Keratinocyte (primary cell): Measurements from ENCODE around the gene METTL22. TPM values are rescaled to one million over a fixed set of nuclear protein-coding genes. Genes with fewer than 3 reads are reported as not detected.

Experiments used
- DNase-seq: peaks from one replicate; pipeline ENCODE4 v3.0.0-alpha.2; 2011; ENCODE audit warnings: low read depth, missing footprints, low spot score
- FAIRE-seq: peaks from 2 replicates; lab custom pipeline; 2011; peaks lifted over from hg19 to GRCh38; lab: Jason Lieb, UNC
- H2AFZ ChIP-seq: 2 replicates; pipeline ENCODE4 v1.6.0; 2012; ENCODE audit warnings: low read length, control low read depth, inconsistent platforms; ENCODE audit not compliant: control insufficient read depth
- H3K27ac ChIP-seq: 2 replicates; pipeline ENCODE4 v1.5.1; 2011; ENCODE audit warnings: low read length; ENCODE audit not compliant: control insufficient read depth, insufficient read depth
- H3K27me3 ChIP-seq: 3 replicates; pipeline ENCODE4 v1.6.0; 2011; ENCODE audit warnings: low read length; ENCODE audit not compliant: control insufficient read depth, insufficient read depth; ENCODE audit errors: extremely low read depth
- H3K36me3 ChIP-seq, 2 experiments: 2 replicates in 1 of 2; 3 replicates in 1 of 2; pipeline ENCODE4 v1.5.1; 2011; ENCODE audit warnings: low read length in 2 of 2, mild to moderate bottlenecking in 1 of 2; ENCODE audit not compliant: control insufficient read depth in 2 of 2, insufficient read depth in 2 of 2; ENCODE audit errors: extremely low read depth in 1 of 2
- H3K4me1 ChIP-seq: 3 replicates; pipeline ENCODE4 v1.5.1; 2011; ENCODE audit warnings: low read length; ENCODE audit not compliant: control insufficient read depth, insufficient read depth; ENCODE audit errors: extremely low read depth
- H3K4me2 ChIP-seq: 3 replicates; pipeline ENCODE4 v1.6.0; 2011; ENCODE audit warnings: low read depth, low read length; ENCODE audit not compliant: control insufficient read depth, insufficient read depth; ENCODE audit errors: extremely low read depth
- H3K4me3 ChIP-seq, 3 experiments: fragments of 200-600 bp in 1 of 3; sonication (generic) in 1 of 3; 2 replicates in 2 of 3; 3 replicates in 1 of 3; pipeline ENCODE4 v1.5.1; 2011 to 2016; ENCODE audit warnings: low read length in 3 of 3, mild to moderate bottlenecking in 3 of 3, control low read depth in 2 of 3, inconsistent platforms in 1 of 3, low read depth in 1 of 3, mixed read lengths in 1 of 3, mixed run types in 1 of 3, moderate library complexity in 1 of 3; ENCODE audit not compliant: control insufficient read depth in 2 of 3, insufficient read depth in 2 of 3; ENCODE audit errors: extremely low read depth in 1 of 3
- H3K79me2 ChIP-seq: 2 replicates; pipeline ENCODE4 v1.6.0; 2012; ENCODE audit warnings: low read length; ENCODE audit not compliant: control insufficient read depth, insufficient read depth
- H3K9ac ChIP-seq: 3 replicates; pipeline ENCODE4 v1.6.0; 2011; ENCODE audit warnings: low read length; ENCODE audit not compliant: control insufficient read depth, insufficient read depth; ENCODE audit errors: extremely low read depth
- H3K9me1 ChIP-seq: 3 replicates; pipeline ENCODE4 v1.6.0; 2011; ENCODE audit warnings: low read length; ENCODE audit not compliant: control insufficient read depth, insufficient read depth; ENCODE audit errors: extremely low read depth
- H3K9me3 ChIP-seq: 2 replicates; pipeline ENCODE4 v1.5.1; 2012; ENCODE audit warnings: low read depth, low read length; ENCODE audit not compliant: control insufficient read depth
- H4K20me1 ChIP-seq: 3 replicates; pipeline ENCODE4 v1.6.0; 2011; ENCODE audit warnings: low read length; ENCODE audit not compliant: control insufficient read depth, insufficient read depth; ENCODE audit errors: extremely low read depth
- CTCF ChIP-seq, 3 experiments: IDR thresholded peaks in 1 of 3; conservative IDR thresholded peaks in 1 of 3; optimal IDR thresholded peaks in 1 of 3; 2 replicates in 2 of 3; 3 replicates in 1 of 3; pipeline versions ENCODE3 to v1.5.1; 2011; ENCODE audit warnings: low read length in 3 of 3, mild to moderate bottlenecking in 3 of 3, moderate library complexity in 2 of 3, control low read depth in 1 of 3, inconsistent platforms in 1 of 3; ENCODE audit not compliant: insufficient read depth in 2 of 3; ENCODE audit errors: extremely low read depth in 1 of 3
- EZH2 ChIP-seq: IDR thresholded peaks from one replicate; pipeline ENCODE4 v1.6.1; 2012; ENCODE audit warnings: inconsistent platforms, mild to moderate bottlenecking, low read length, moderate library complexity
- dilution Hi-C: fragments of 300-500 bp; cut with MboI; formaldehyde crosslinking; loops from one replicate; pipeline ENCODE4 v1.7.0; 2020; ENCODE audit warnings: low sequenced_read_pairs; ENCODE audit not compliant: extremely low pct_ligation_motif_present
- polyA plus RNA-seq, 5 experiments: library from polyadenylated mRNA; depleted of rRNA in 3 of 5; stranded (reverse) in 3 of 5; stranded (forward) in 1 of 5; unstranded in 1 of 5; fragments of >200 nt; gene quantifications; 1 replicate in 1 of 5; 2 replicates in 3 of 5; 3 replicates in 1 of 5; pipeline versions ENCODE4 v1.2.1 to v1.2.3, GENCODE V29; 2011 to 2012; ENCODE audit warnings: missing spikeins in 2 of 5, low read depth in 1 of 5, low replicate concordance in 1 of 5

METTL22 gene
- polyA plus RNA-seq, 1 donor (not counting 4 experiments of a cell fraction or from before 2014, with no cell fraction given): 31.1 TPM

DNA sequence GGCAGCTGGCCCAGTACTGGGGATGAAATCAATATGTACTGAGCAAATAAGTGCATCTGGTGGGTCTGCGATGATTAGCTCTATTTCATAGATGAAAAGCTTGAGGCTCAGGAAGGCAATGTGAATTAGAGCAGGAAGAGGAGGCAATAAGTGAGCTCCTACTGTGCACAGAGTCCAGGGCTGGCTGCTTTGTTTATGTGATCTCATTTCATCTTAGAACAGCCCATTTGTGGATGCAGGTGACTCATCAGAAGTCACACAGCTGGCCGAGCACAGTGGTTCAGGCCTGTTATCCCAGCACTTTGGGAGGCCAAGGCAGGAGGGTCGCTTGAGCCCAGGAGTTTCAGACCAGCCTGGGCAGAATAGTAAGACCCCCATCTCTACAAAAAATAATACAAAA lies 38.3 kb upstream of the METTL22 start:
- peaks cover 12% of the 10 kb centered on the region for H3K27me3 ChIP-seq
- H3K4me3 ChIP-seq: no peak overlapping the region
- H3K4me1 ChIP-seq: no peaks in the 10 kb centered on the region
- no peaks in the 10 kb centered on the region for H3K9me1 ChIP-seq
- H3K36me3 ChIP-seq: no peaks in the 10 kb centered on the region
- no peaks in the 10 kb centered on the region for H4K20me1 ChIP-seq
- no peak for FAIRE-seq
- H3K4me2 ChIP-seq: no peak overlapping the region
- no peak overlapping the region for H2AFZ ChIP-seq
- DNase-seq: no peak
- H3K79me2 ChIP-seq: no peaks in the 10 kb centered on the region
- no peaks in the 10 kb centered on the region for H3K9me3 ChIP-seq
- H3K27ac ChIP-seq: no peak overlapping the region
- dilution Hi-C loops: no loop called here
- no peak overlapping the region for H3K9ac ChIP-seq
- TF ChIP-seq CTCF (optimal IDR thresholded peaks at IDR 0.05 in 1 of 3, IDR thresholded peaks at IDR 0.05 in 1 of 3, conservative IDR thresholded peaks at IDR 0.05 in 1 of 3; ENCODE audit: extremely low read depth in 1 of 3, insufficient read depth in 2 of 3, low read length in 3 of 3) (no peak), EZH2 (no peak)

GRCh38 chr16:8583732-8584131 lies 37.8 kb upstream of the METTL22 start:
- Histone ChIP-seq H3K27me3 (peaks cover 18% of the 10 kb centered on the region), H3K79me2 (no peaks in the 10 kb centered on the region), H3K36me3 (no peaks in the 10 kb centered on the region), H2AFZ (no peak overlapping the region), H3K9ac (no peak overlapping the region), H4K20me1 (no peaks in the 10 kb centered on the region), H3K27ac (no peak overlapping the region), H3K4me2 (no peak overlapping the region), H3K9me1 (no peaks in the 10 kb centered on the region), H3K4me3 (no peak overlapping the region), H3K4me1 (no peaks in the 10 kb centered on the region), H3K9me3 (no peaks in the 10 kb centered on the region)
- TF ChIP-seq EZH2 (no peak), CTCF (optimal IDR thresholded peaks at IDR 0.05 in 1 of 3, IDR thresholded peaks at IDR 0.05 in 1 of 3, conservative IDR thresholded peaks at IDR 0.05 in 1 of 3; ENCODE audit: extremely low read depth in 1 of 3, insufficient read depth in 2 of 3, low read length in 3 of 3) (no peak)
- FAIRE-seq (no peak), DNase-seq (no peak)
- dilution Hi-C loops: no loop called here
